Panc1 (cell line): Measurements from ENCODE around the gene PUS1. TPM values are rescaled to one million over a fixed set of nuclear protein-coding genes. Genes with fewer than 3 reads are reported as not detected.

Experiments
- total RNA-seq: library from RNA; stranded (reverse); gene quantifications from one replicate; pipeline ENCODE4 v1.2.1, GENCODE V29; 2021; ENCODE audit not compliant: unreplicated experiment

The PUS1 gene
- total RNA-seq, 1 experiment from 2014 or later = 108 TPM

Other genes with a start within 250 kb of the PUS1 start
- gene SFSWAP, start 218.2 kb upstream of the PUS1 start, total RNA-seq = 41.6 TPM
- 30.0 TPM for gene MMP17, start 100.9 kb upstream of the PUS1 start, total RNA-seq
- 72.1 TPM for gene ULK1, start 34.7 kb upstream of the PUS1 start, total RNA-seq
- gene EP400, start 20.7 kb downstream of the PUS1 start, total RNA-seq = 59.4 TPM
- gene DDX51, start 215.0 kb downstream of the PUS1 start, total RNA-seq = 29.3 TPM
- gene NOC4L, start 215.2 kb downstream of the PUS1 start, total RNA-seq = 29.8 TPM